A549 (cell line): ENCODE measurements around the gene RPN1. TPM values are rescaled to one million over a fixed set of nuclear protein-coding genes. Genes with fewer than 3 reads are reported as not detected.
"Not testable (repeated sequence)": the region's sequence is repeated elsewhere in the genome, so short reads cannot be mapped to it uniquely, and the experiment has no call there.

Experiments used
- ATAC-seq, 2 experiments: fragments of 200-7000 bp in 1 of 2; fragments of >200 bp in 1 of 2; cut with Nextera tagmentation in 1 of 2; cut with Tn5 transposase in 1 of 2; 3 replicates each; pipeline versions ENCODE4 v1.8.0 to v1.9.1; 2018 to 2020; ENCODE audit warnings: mild to moderate bottlenecking in 1 of 2, moderate library complexity in 1 of 2
- CTCF ChIA-PET: fragments of 300-600 bp; sonication (Branson Sonifier 250); formaldehyde crosslinking; extraction: SDS; loops from one replicate; lab custom pipeline; 2021; ENCODE audit warnings: antibody characterized with exemption, inconsistent platforms; lab: Yijun Ruan, JAX
- POLR2A ChIA-PET: fragments of 350-600 bp; formaldehyde crosslinking; extraction: SDS; loops from one replicate; lab custom pipeline; 2021; ENCODE audit warnings: antibody characterized with exemption, inconsistent platforms; lab: Yijun Ruan, JAX
- DNase-seq, 2 experiments: peaks; one replicate each; pipeline versions ENCODE4 v3.0.0 to v3.0.0-alpha.2; 2011 to 2016; ENCODE audit warnings: low read depth in 1 of 2, low spot score in 1 of 2
- FAIRE-seq: peaks from 2 replicates; lab custom pipeline; 2011; peaks lifted over from hg19 to GRCh38; lab: Jason Lieb, UNC
- H3K27ac ChIP-seq, 2 experiments: fragments of >200 bp; sonication (Bioruptor Twin); formaldehyde crosslinking; 3 replicates each; pipeline ENCODE4 v1.5.1; 2016 to 2017
- H3K4me1 ChIP-seq: fragments of >200 bp; sonication (Bioruptor Twin); formaldehyde crosslinking; 3 replicates; pipeline ENCODE4 v1.6.1; 2016
- H3K4me2 ChIP-seq: fragments of >200 bp; sonication (Bioruptor Twin); formaldehyde crosslinking; 3 replicates; pipeline ENCODE4 v1.6.1; 2016
- H3K4me3 ChIP-seq: fragments of >200 bp; sonication (Bioruptor Twin); formaldehyde crosslinking; 3 replicates; pipeline ENCODE4 v1.5.1; 2016
- H3K9me3 ChIP-seq: fragments of >200 bp; sonication (Bioruptor Twin); formaldehyde crosslinking; 3 replicates; pipeline ENCODE4 v1.6.1; 2016
- BHLHE40 ChIP-seq: IDR thresholded peaks from 2 replicates; pipeline ENCODE4 v1.6.1; 2012; ENCODE audit warnings: low read depth, low read length, inconsistent platforms
- CBX8 ChIP-seq: fragments of 200-600 bp; sonication (generic); IDR thresholded peaks from 2 replicates; pipeline ENCODE4 v1.6.1; 2016
- CEBPB ChIP-seq, 2 experiments: fragments of >200 bp in 1 of 2; sonication (Bioruptor Twin) in 1 of 2; formaldehyde crosslinking in 1 of 2; IDR thresholded peaks; 2 replicates each; pipeline ENCODE4 v1.6.1; 2012 to 2016
- CHD2 ChIP-seq: fragments of 150-350 bp; IDR thresholded peaks from 2 replicates; pipeline ENCODE4 v1.6.1; 2014; ENCODE audit warnings: low read length; ENCODE audit not compliant: partially characterized antibody
- ESRRA ChIP-seq: fragments of 150-350 bp; IDR thresholded peaks from 2 replicates; pipeline ENCODE4 v1.6.1; 2014; ENCODE audit warnings: mild to moderate bottlenecking, low read length, borderline replicate concordance
- HDAC2 ChIP-seq: fragments of 200-600 bp; sonication (generic); IDR thresholded peaks from 2 replicates; pipeline ENCODE4 v1.6.1; 2016
- HEYL ChIP-seq: fragments of 250-450 bp; sonication (Bioruptor Pico); IDR thresholded peaks from 2 replicates; pipeline ENCODE4 v1.8.0; 2021; ENCODE audit warnings: mild to moderate bottlenecking, moderate library complexity
- HOXA7 ChIP-seq: fragments of 250-450 bp; sonication (Bioruptor Pico); IDR thresholded peaks from 2 replicates; pipeline ENCODE4 v1.5.0; 2020; ENCODE audit warnings: mild to moderate bottlenecking, moderate library complexity
- JUNB ChIP-seq: fragments of >200 bp; sonication (Bioruptor Twin); formaldehyde crosslinking; IDR thresholded peaks from 2 replicates; pipeline ENCODE4 v1.6.1; 2016
- KDM5A ChIP-seq: fragments of 200-600 bp; sonication (generic); IDR thresholded peaks from 2 replicates; pipeline ENCODE4 v1.6.1; 2016; ENCODE audit warnings: antibody characterized with exemption, mild to moderate bottlenecking
- MAFK ChIP-seq: fragments of 450-650 bp; IDR thresholded peaks from 2 replicates; pipeline ENCODE4 v1.6.1; 2014; ENCODE audit not compliant: partially characterized antibody
- MYC ChIP-seq: IDR thresholded peaks from 2 replicates; pipeline ENCODE4 v1.6.1; 2012; ENCODE audit warnings: mild to moderate bottlenecking, inconsistent platforms, low read length, improper control_type of control experiment, borderline replicate concordance
- NR3C1 ChIP-seq: fragments of >200 bp; sonication (Bioruptor Twin); formaldehyde crosslinking; IDR thresholded peaks from 3 replicates; pipeline ENCODE4 v1.6.1; 2017
- POLR2A ChIP-seq: IDR thresholded peaks from 2 replicates; pipeline ENCODE4 v1.6.1; 2012; ENCODE audit warnings: mild to moderate bottlenecking, low read length
- POLR2AphosphoS2 ChIP-seq: conservative IDR thresholded peaks from 2 replicates; pipeline ENCODE4 v1.6.1; 2012; ENCODE audit warnings: low read length, improper control_type of control experiment, inconsistent platforms
- RAD21 ChIP-seq, 2 experiments: fragments of >200 bp in 1 of 2; sonication (Bioruptor Twin) in 1 of 2; formaldehyde crosslinking in 1 of 2; IDR thresholded peaks in 1 of 2; conservative IDR thresholded peaks in 1 of 2; 2 replicates in 1 of 2; 3 replicates in 1 of 2; pipeline ENCODE4 v1.6.1; 2012 to 2018; ENCODE audit warnings: inconsistent platforms in 1 of 2
- RARB ChIP-seq: fragments of 250-450 bp; sonication (Bioruptor Pico); IDR thresholded peaks from 2 replicates; pipeline ENCODE4 v1.8.0; 2021; ENCODE audit warnings: mild to moderate bottlenecking, moderate library complexity
- RCOR1 ChIP-seq: fragments of 150-350 bp; IDR thresholded peaks from 2 replicates; pipeline ENCODE4 v1.6.1; 2014; ENCODE audit warnings: antibody characterized with exemption, low read length, low read depth
- SREBF2 ChIP-seq: fragments of 450-650 bp; IDR thresholded peaks from 2 replicates; pipeline ENCODE4 v1.6.1; 2014; ENCODE audit warnings: mild to moderate bottlenecking, moderate library complexity
- ZC3H11A ChIP-seq: fragments of 450-650 bp; IDR thresholded peaks from 2 replicates; pipeline ENCODE4 v1.6.1; 2014; ENCODE audit warnings: antibody characterized with exemption, mild to moderate bottlenecking
- ZFP36 ChIP-seq: fragments of 450-650 bp; IDR thresholded peaks from 2 replicates; pipeline ENCODE4 v1.6.1; 2014; ENCODE audit warnings: borderline replicate concordance; ENCODE audit not compliant: partially characterized antibody
- ZNF302 ChIP-seq: fragments of 250-450 bp; sonication (Bioruptor Pico); IDR thresholded peaks from 2 replicates; pipeline ENCODE4 v1.9.0; 2021; ENCODE audit warnings: inconsistent platforms, mild to moderate bottlenecking, moderate library complexity
- WGBS: methylation state at CpG from one replicate; pipeline ENCODE4 v1.1.6; 2017; ENCODE audit errors: missing lambda C conversion rate; 5-methylcytosine and 5-hydroxymethylcytosine counted together
- polyA plus RNA-seq, 4 experiments: library from polyadenylated mRNA; depleted of rRNA in 3 of 4; stranded (reverse); fragments of >200 nt; fragmentation: RNase III in 1 of 4; extraction: RNeasy Plus Mini Kit Qiagen cat#74134 plus additional on column Dnase treatment in 1 of 4; gene quantifications; 2 replicates in 3 of 4; 3 replicates in 1 of 4; pipeline ENCODE4 v1.2.3, GENCODE V29; 2011 to 2017
- TF ChIP-seq, protein P1 (sequence below): fragments of >200 bp; sonication (Bioruptor Twin); formaldehyde crosslinking; IDR thresholded peaks from 3 replicates; pipeline ENCODE4 v1.5.1; 2016
- TF ChIP-seq, protein P2 (sequence below): fragments of 150-350 bp; IDR thresholded peaks from 2 replicates; pipeline ENCODE4 v1.6.1; 2014; ENCODE audit warnings: low read depth, mild to moderate bottlenecking, low read length
- TF ChIP-seq, protein P3 (sequence below): IDR thresholded peaks from 2 replicates; pipeline ENCODE4 v1.6.1; 2012
- TF ChIP-seq, protein P4 (sequence below): fragments of >200 bp; sonication (Bioruptor Twin); formaldehyde crosslinking; IDR thresholded peaks from 2 replicates; pipeline ENCODE4 v1.6.1; 2016
- TF ChIP-seq, protein P5 (sequence below): IDR thresholded peaks from 2 replicates; pipeline ENCODE4 v1.6.1; 2012

RPN1 gene
- polyA plus RNA-seq, 2 of the 4 experiments (the other 2 are of a cell fraction): 145 to 279 TPM

DNA sequence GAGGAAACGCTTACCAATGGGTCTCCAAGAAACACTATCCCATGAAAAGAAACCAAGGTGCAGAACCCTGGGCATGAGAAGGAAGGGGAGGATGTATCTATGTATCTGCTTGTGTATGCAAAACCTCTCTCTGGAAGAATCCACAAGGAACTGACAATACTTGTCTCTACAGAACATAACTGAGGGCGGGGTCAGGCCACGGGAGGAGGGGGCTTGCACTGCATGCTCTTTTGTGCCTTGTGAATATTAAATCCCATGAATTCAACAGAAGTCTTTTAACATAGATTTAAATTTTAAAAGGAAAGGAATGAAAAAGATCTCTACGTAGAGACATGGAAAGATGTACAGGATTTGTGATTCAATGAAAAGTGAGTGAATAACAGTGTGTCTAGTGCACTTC lies 57.8 kb downstream of the RPN1 start (continued):
- TF ChIP-seq, protein P1, sequence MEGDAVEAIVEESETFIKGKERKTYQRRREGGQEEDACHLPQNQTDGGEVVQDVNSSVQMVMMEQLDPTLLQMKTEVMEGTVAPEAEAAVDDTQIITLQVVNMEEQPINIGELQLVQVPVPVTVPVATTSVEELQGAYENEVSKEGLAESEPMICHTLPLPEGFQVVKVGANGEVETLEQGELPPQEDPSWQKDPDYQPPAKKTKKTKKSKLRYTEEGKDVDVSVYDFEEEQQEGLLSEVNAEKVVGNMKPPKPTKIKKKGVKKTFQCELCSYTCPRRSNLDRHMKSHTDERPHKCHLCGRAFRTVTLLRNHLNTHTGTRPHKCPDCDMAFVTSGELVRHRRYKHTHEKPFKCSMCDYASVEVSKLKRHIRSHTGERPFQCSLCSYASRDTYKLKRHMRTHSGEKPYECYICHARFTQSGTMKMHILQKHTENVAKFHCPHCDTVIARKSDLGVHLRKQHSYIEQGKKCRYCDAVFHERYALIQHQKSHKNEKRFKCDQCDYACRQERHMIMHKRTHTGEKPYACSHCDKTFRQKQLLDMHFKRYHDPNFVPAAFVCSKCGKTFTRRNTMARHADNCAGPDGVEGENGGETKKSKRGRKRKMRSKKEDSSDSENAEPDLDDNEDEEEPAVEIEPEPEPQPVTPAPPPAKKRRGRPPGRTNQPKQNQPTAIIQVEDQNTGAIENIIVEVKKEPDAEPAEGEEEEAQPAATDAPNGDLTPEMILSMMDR: no peak
- TF ChIP-seq BHLHE40: no peak
- no peak for TF ChIP-seq ZFP36
- no peak for TF ChIP-seq POLR2AphosphoS2

DNA sequence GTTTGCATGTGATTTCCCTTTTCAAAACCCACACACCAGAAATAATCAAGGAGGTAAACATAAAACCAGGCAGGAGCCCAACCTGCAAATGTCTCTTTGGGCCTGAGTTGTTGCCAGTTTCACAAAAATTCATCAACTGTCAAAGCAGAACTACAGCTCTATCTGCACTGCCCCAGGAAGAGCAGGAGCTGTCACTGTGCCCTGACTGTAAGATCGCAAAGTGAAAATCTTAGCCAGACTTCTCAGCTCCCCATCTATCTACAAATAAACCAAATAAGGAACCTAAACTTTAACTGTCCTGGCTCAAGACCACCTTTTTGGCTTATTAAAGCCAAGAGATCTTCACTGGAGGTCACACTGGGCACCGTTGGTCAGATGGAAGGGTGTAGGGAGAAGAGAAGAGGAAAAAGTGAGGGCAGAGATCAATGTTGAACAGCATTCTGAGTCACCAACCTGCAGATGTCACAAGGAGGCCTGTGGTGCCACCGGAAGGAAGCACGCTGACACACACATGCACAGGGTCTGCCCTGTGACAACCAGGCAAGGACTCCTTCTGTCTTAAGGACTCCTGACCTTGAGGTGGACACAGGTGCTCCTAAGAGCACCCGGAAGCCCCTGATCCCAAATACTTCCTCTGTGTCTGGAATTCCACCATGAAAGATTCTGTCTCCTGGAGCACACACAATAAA lies 58.7 kb downstream of the RPN1 start:
- H3K27ac ChIP-seq: no peak overlapping the region
- FAIRE-seq (no peak), ATAC-seq (no peak), DNase-seq (no peak)
- POLR2A ChIA-PET: no interaction called here
- H3K9me3 ChIP-seq: no peaks in the 10 kb centered on the region
- no peak overlapping the region for H3K4me2 ChIP-seq
- H3K4me3 ChIP-seq: no peak overlapping the region
- TF ChIP-seq NR3C1 (no peak), CEBPB (IDR thresholded peaks at IDR 0.05) (no peak), RAD21 (conservative IDR thresholded peaks at IDR 0.05 in 1 of 2, IDR thresholded peaks at IDR 0.05 in 1 of 2) (no peak), SREBF2 (no peak)
- no peaks in the 10 kb centered on the region for H3K4me1 ChIP-seq
- WGBS: 70% methylated on average over 4 of the region's 5 CpGs
- CTCF ChIA-PET: interaction anchor here (3.4 kb wide), 1 partner anchor 17 kb away, joined by 16 read pairs; no protein-coding TSS in a partner anchor

DNA sequence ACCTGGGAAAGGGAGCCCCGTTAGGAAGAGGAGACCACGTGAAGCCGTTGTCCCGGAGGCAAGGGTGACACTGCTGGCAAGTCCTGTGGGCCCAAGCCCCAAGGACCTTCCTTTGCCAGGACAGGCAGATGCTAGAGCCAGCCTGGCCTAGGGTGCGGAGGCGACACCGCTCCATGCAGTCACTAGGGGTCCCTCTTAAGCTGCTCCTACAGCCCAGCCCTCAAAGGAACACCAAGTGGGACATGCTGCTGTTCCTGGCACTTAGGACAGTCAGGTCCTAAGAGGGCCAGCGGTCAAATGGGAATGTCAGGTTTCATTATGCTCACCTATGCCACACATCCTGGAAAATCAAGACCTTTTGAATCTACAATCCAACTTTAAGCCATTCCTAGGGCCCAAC lies 59.7 kb downstream of the RPN1 start:
- ATAC-seq (no peak), FAIRE-seq (no peak), DNase-seq (no peak)
- 73% methylated on average over 8 of the region's 8 CpGs for WGBS
- Histone ChIP-seq H3K27ac (no peak overlapping the region), H3K4me2 (no peak overlapping the region), H3K9me3 (no peaks in the 10 kb centered on the region), H3K4me3 (no peak overlapping the region), H3K4me1 (no peaks in the 10 kb centered on the region)
- CTCF ChIA-PET: interaction anchor here (3.4 kb wide), 1 partner anchor 18 kb away, joined by 16 read pairs; no protein-coding TSS in a partner anchor
- TF ChIP-seq RARB: no peak
- no peak for TF ChIP-seq HDAC2
- TF ChIP-seq KDM5A: no peak
- POLR2A ChIA-PET: no interaction called here

DNA sequence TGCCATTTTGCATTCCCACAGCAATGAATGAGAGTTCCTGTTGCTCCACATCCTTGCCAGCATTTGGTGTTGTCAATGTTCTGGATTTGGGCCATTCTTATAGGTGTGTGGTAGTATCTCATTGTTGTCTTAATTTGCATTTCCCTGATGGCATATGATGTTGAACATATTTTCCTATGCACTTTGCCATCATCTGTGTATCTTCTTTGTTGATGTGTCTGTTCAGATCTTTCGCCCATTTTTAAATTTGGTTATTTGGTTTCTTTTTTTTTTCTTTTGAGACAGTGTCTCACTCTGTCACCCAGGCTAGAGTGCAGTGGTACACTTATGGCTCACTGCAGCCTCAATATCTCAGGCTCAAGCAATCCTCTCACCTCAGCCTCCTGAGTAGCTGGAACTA lies 60.6 kb downstream of the RPN1 start:
- H3K4me1 ChIP-seq, FAIRE-seq, H3K4me3 ChIP-seq, POLR2A ChIA-PET, H3K4me2 ChIP-seq, ATAC-seq, DNase-seq, H3K9me3 ChIP-seq, H3K27ac ChIP-seq: not testable (repeated sequence)
- CTCF ChIA-PET: interaction anchor here (0.6 to 3.4 kb wide), 2 partner anchors 19 to 281 kb away, joined by 3 to 16 read pairs; no protein-coding TSS in a partner anchor
- 81% methylated on average over 1 of the region's 1 CpG for WGBS

DNA sequence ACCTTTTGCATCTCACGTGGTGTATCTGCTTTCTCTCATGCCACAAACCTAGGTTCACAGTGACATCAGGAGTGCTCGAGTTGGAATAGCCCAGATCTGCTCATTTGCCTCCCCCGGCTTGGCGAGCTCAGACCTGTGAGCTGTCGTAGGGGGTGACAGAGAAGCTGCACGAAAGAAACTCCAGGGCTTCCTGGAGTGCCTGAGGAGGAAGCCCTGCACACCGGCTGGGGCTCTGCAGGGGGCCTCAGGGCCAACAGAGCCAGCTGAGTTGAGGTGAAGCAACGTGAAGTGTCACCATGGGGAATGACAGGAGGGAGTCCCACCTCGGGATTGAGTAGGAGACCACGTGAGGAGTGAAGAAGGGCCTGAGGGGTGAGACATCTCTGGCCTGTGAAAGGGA lies 62.5 kb downstream of the RPN1 start:
- POLR2A ChIA-PET: no interaction called here
- 53% methylated on average over 7 of the region's 10 CpGs for WGBS
- FAIRE-seq: no peak
- TF ChIP-seq CBX8: no peak
- no peak for TF ChIP-seq ESRRA
- no peak for TF ChIP-seq HEYL (CRISPR knock-in tag)
- TF ChIP-seq JUNB: no peak
- TF ChIP-seq ZC3H11A: no peak
- TF ChIP-seq, protein P2, sequence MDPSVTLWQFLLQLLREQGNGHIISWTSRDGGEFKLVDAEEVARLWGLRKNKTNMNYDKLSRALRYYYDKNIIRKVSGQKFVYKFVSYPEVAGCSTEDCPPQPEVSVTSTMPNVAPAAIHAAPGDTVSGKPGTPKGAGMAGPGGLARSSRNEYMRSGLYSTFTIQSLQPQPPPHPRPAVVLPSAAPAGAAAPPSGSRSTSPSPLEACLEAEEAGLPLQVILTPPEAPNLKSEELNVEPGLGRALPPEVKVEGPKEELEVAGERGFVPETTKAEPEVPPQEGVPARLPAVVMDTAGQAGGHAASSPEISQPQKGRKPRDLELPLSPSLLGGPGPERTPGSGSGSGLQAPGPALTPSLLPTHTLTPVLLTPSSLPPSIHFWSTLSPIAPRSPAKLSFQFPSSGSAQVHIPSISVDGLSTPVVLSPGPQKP: no peak
- TF ChIP-seq ZNF302: no peak
- no peak for TF ChIP-seq CHD2
- no peak for TF ChIP-seq MAFK
- no peak for TF ChIP-seq RCOR1
- TF ChIP-seq HOXA7 (CRISPR knock-in tag): no peak
- TF ChIP-seq BHLHE40: no peak
- TF ChIP-seq POLR2A: no peak
- TF ChIP-seq MYC: no peak
- TF ChIP-seq, protein P3, sequence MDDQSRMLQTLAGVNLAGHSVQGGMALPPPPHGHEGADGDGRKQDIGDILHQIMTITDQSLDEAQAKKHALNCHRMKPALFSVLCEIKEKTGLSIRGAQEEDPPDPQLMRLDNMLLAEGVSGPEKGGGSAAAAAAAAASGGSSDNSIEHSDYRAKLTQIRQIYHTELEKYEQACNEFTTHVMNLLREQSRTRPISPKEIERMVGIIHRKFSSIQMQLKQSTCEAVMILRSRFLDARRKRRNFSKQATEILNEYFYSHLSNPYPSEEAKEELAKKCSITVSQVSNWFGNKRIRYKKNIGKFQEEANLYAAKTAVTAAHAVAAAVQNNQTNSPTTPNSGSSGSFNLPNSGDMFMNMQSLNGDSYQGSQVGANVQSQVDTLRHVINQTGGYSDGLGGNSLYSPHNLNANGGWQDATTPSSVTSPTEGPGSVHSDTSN: no peak
- TF ChIP-seq, protein P4, sequence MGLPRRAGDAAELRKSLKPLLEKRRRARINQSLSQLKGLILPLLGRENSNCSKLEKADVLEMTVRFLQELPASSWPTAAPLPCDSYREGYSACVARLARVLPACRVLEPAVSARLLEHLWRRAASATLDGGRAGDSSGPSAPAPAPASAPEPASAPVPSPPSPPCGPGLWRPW: no peak
- TF ChIP-seq, protein P5, sequence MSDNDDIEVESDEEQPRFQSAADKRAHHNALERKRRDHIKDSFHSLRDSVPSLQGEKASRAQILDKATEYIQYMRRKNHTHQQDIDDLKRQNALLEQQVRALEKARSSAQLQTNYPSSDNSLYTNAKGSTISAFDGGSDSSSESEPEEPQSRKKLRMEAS: no peak

More for the DNA sequence above, 62.5 kb downstream of the RPN1 start:
- Histone ChIP-seq H3K9me3 (no peaks in the 10 kb centered on the region), H3K4me3 (no peak overlapping the region), H3K4me2 (no peak overlapping the region), H3K4me1 (no peaks in the 10 kb centered on the region), H3K27ac (no peak overlapping the region)
- no peak for ATAC-seq
- no peak for DNase-seq
- CTCF ChIA-PET: interaction anchor here (0.6 to 1.4 kb wide), 3 partner anchors 15 to 1013 kb away, joined by 3 to 5 read pairs (median 3); no protein-coding TSS in a partner anchor
